Gastrocnemius medialis (tissue), 4 donors: ENCODE data around the gene NINJ2. TPM values are rescaled to one million over a fixed set of nuclear protein-coding genes. Genes with fewer than 3 reads are reported as not detected.
"Not testable (repeated sequence)": the region's sequence is repeated elsewhere in the genome, so short reads cannot be mapped to it uniquely, and the experiment has no call there.

ENCODE experiments used
- ATAC-seq, 2 donors: fragments of 150-250 bp; one replicate each; pipeline ENCODE4 v1.9.1; 2016
- DNase-seq, 2 donors: peaks; one replicate each; pipeline ENCODE4 v3.0.0-alpha.2; 2019
- H3K27ac ChIP-seq, 4 donors: fragments of 200-600 bp; sonication (generic); 1 replicate in 1 of 4; 2 replicates in 3 of 4; pipeline ENCODE4 v1.5.1; 2016 to 2018; ENCODE audit warnings: mild to moderate bottlenecking in 2 of 4, moderate library complexity in 1 of 4
- H3K27me3 ChIP-seq, 3 donors: fragments of 200-600 bp; sonication (generic) in 2 of 3; 1 replicate in 1 of 3; 2 replicates in 2 of 3; pipeline versions ENCODE4 v1.5.1 to v1.6.0; 2016 to 2019; ENCODE audit warnings: mild to moderate bottlenecking in 1 of 3, moderate library complexity in 1 of 3
- H3K36me3 ChIP-seq, 2 donors: fragments of 200-600 bp; sonication (generic) in 1 of 2; one replicate each; pipeline ENCODE4 v1.5.1; 2017 to 2018
- H3K4me1 ChIP-seq, 2 donors: fragments of 200-600 bp; sonication (generic) in 1 of 2; one replicate each; pipeline ENCODE4 v1.5.1; 2016 to 2017; ENCODE audit warnings: mild to moderate bottlenecking in 2 of 2
- H3K4me3 ChIP-seq, 4 donors: fragments of 200-600 bp; sonication (generic) in 3 of 4; 1 replicate in 1 of 4; 2 replicates in 3 of 4; pipeline ENCODE4 v1.5.1; 2016 to 2019; ENCODE audit warnings: mild to moderate bottlenecking in 2 of 4
- H3K9me3 ChIP-seq, 3 donors: fragments of 200-600 bp; sonication (generic) in 2 of 3; 1 replicate in 1 of 3; 2 replicates in 2 of 3; pipeline ENCODE4 v1.5.1; 2016 to 2019
- POLR2A ChIP-seq, 2 donors: fragments of 450-650 bp; IDR thresholded peaks; one replicate each; pipeline ENCODE4 v1.6.1; 2017; ENCODE audit warnings: antibody characterized with exemption in 2 of 2, mild to moderate bottlenecking in 2 of 2, moderate library complexity in 2 of 2
- in situ Hi-C, 4 donors: fragments of 200-750 bp; cut with MboI; loops; one replicate each; pipeline versions ENCODE4 v1.15.0 to v1.8.0; 2017; ENCODE audit warnings: low sequenced_read_pairs in 4 of 4
- intact Hi-C: fragments of 100-400 bp; cut with DNase I; formaldehyde crosslinking; loops from one replicate; pipeline ENCODE4 v1.15.1; 2023; ENCODE audit warnings: low total_unique reads
- total RNA-seq, 4 donors: library from RNA; depleted of rRNA; stranded (reverse); fragments of >200 nt; gene quantifications; one replicate each; pipeline versions ENCODE4 v1.1.0 to v1.2.3, GENCODE V29; 2016
- TF ChIP-seq, protein P1 (sequence below), 5 experiments: fragments of 450-650 bp in 3 of 5; fragments of 200-600 bp in 2 of 5; sonication (generic) in 2 of 5; IDR thresholded peaks in 4 of 5; conservative IDR thresholded peaks in 1 of 5; 1 replicate in 4 of 5; 2 replicates in 1 of 5; pipeline ENCODE4 v1.5.1; 2016 to 2019; ENCODE audit warnings: antibody characterized with exemption in 5 of 5, mild to moderate bottlenecking in 3 of 5, moderate library complexity in 3 of 5

Gene NINJ2
- total RNA-seq, 4 donors from 2014 or later, result 12.0 to 106 (median 78.5) TPM

DNA sequence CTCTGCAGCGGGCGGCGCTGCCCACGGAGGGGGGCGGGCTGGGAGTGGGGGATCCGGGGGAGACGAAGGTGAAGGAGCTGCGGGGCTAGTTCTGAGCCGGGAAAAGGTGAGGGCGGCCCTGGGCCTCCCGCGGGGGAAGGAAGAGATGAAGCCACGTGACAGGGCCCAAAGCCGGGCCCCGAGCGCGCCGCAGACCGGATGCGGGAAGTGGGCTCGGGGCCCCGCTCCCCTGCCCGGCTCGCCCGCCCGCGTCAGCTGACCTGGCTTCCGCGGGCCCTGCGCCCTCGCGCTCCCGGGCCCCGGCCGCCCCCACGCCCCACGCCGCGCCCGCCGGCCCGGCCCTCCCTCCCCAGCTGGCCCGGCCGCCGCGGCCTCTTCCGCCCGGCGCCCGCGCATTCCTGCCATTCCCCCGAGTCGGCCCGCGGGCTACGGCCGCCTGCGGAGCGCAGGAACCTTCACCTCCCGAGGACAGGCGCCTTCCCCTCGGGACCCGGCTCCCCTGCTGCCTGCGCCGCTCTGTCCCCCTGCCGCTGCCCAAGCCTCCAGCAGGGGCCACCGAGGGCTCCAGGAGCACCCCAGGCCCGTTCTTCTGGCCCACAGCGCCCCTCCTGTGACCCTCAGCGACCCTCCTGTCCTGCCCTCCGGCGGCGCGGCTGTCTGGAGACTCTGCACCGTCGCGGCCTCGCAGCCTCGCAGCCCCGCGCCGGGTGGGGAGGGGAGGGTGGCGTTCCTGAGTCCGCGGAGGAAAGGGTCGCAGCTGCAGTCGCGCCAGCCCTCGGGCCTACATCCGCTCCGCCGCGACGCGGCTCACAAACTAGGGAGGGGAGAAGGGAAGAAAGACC lies 20.4 kb downstream of the NINJ2 start:
- H3K4me3 ChIP-seq, result peak overlapping the region; percentile 72 to 81 (median 78)
- no peaks in the 10 kb centered on the region for H3K9me3 ChIP-seq
- H3K4me1 ChIP-seq, result peaks cover 57 to 84% of the 10 kb centered on the region in 2 donors
- in situ Hi-C loops, result loop anchor here in 1 of 4 donors (10.0 kb wide), 1 partner anchor 68 kb away; no protein-coding TSS in a partner anchor
- TF ChIP-seq, protein P1, sequence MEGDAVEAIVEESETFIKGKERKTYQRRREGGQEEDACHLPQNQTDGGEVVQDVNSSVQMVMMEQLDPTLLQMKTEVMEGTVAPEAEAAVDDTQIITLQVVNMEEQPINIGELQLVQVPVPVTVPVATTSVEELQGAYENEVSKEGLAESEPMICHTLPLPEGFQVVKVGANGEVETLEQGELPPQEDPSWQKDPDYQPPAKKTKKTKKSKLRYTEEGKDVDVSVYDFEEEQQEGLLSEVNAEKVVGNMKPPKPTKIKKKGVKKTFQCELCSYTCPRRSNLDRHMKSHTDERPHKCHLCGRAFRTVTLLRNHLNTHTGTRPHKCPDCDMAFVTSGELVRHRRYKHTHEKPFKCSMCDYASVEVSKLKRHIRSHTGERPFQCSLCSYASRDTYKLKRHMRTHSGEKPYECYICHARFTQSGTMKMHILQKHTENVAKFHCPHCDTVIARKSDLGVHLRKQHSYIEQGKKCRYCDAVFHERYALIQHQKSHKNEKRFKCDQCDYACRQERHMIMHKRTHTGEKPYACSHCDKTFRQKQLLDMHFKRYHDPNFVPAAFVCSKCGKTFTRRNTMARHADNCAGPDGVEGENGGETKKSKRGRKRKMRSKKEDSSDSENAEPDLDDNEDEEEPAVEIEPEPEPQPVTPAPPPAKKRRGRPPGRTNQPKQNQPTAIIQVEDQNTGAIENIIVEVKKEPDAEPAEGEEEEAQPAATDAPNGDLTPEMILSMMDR (IDR thresholded peaks at IDR 0.05 in 4 of 5, conservative IDR thresholded peaks at IDR 0.05 in 1 of 5), result peak; percentile 13 to 61 (median 54)
- peak; percentile 51 to 54 for TF ChIP-seq POLR2A (IDR thresholded peaks at IDR 0.05)
- H3K27ac ChIP-seq, result peak overlapping the region; percentile 91 to 99 (median 96)
- H3K36me3 ChIP-seq, result no peaks in the 10 kb centered on the region
- DNase-seq, result peak; percentile 61 to 78
- ATAC-seq, result peak; percentile 9 to 37
- intact Hi-C loops, result no loop called here
- no peaks in the 10 kb centered on the region for H3K27me3 ChIP-seq

DNA sequence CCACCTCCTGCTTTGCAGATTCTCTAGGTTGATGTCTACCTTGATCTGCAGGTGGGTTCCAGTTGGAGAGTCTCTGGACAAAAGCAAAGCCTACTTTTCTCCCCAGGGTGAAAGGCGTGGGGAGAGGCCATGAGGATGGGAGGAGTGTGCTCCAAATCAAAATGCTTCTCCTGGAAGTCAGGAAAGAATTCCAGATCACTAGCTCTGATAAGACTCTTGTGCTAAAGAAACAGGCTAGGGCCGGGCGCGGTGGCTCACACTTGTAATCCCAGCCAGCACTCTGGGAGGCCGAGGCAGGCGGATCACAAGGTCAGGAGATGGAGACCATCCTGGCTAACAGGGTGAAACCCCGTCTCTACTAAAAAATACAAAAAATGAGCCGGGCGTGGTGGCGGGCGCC lies 21.9 kb downstream of the NINJ2 start:
- DNase-seq, intact Hi-C loops, H3K27me3 ChIP-seq, ATAC-seq, H3K36me3 ChIP-seq, H3K4me3 ChIP-seq, H3K9me3 ChIP-seq: not testable (repeated sequence)
- in situ Hi-C loops, result loop anchor here in 1 of 4 donors (10.0 kb wide), 1 partner anchor 67 kb away; no protein-coding TSS in a partner anchor
- Histone ChIP-seq H3K4me1 (peaks cover 53 to 79% of the 10 kb centered on the region in 2 donors), H3K27ac (peak overlapping the region; percentile 91 to 99 (median 96))

DNA sequence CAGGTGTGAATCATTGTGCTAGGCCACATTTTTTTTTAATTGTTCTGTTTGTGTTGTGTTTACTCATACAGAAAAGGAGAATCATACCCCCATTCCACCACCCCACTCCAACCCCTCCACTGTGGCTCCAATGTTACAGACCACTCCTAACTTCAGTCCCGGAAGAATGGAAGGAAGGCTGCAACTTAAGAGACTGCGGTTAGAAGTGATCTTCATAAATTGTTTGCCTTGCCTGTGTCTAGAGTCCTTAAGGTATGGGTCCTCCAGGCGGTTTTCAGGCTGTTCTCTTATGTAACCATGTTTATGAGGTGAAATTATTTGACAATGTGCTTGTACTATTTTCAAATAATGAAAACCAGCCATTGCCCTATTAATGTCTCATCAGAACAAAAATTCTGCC lies 22.5 kb downstream of the NINJ2 start:
- in situ Hi-C loops (loop anchor here in 1 of 4 donors (10.0 kb wide), 1 partner anchor 66 kb away; no protein-coding TSS in a partner anchor), intact Hi-C loops (no loop called here)
- no peak for DNase-seq
- ATAC-seq, result no peak
- H3K9me3 ChIP-seq, result no peaks in the 10 kb centered on the region
- no peaks in the 10 kb centered on the region for H3K27me3 ChIP-seq
- no peaks in the 10 kb centered on the region for H3K36me3 ChIP-seq
- no peak overlapping the region for H3K4me3 ChIP-seq
- H3K27ac ChIP-seq, result peak overlapping the region; percentile 91 to 99 (median 96)
- TF ChIP-seq, protein P1 (IDR thresholded peaks at IDR 0.05 in 4 of 5, conservative IDR thresholded peaks at IDR 0.05 in 1 of 5), result no peak
- no peak for TF ChIP-seq POLR2A (IDR thresholded peaks at IDR 0.05)
- peaks cover 48 to 74% of the 10 kb centered on the region in 2 donors for H3K4me1 ChIP-seq

DNA sequence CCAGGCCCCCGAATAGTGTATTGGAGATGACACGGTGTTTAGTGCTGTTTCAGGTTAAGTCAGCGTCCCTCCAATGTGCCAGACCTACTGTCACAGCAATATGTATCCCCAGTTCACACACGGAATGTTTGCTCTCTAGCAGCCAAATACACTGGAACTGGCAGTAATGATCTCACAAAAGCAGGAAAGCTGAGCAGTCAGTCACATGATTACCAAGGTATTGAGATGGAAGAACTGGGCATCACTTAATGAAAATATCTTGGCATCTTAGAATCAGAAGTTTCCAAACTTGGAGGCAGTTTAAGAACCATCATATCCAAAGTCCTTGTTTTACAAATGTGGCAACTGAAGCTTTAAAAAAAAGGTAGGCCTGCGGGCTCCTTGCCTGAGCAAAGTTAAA lies 23.3 kb downstream of the NINJ2 start:
- Histone ChIP-seq H3K27ac (peak overlapping the region; percentile 91 to 99 (median 96)), H3K9me3 (no peaks in the 10 kb centered on the region), H3K27me3 (no peaks in the 10 kb centered on the region), H3K36me3 (no peaks in the 10 kb centered on the region), H3K4me1 (peaks cover 40 to 66% of the 10 kb centered on the region in 2 donors), H3K4me3 (no peak overlapping the region)
- in situ Hi-C loops, result loop anchor here in 1 of 4 donors (10.0 kb wide), 1 partner anchor 65 kb away; no protein-coding TSS in a partner anchor
- TF ChIP-seq, protein P1 (IDR thresholded peaks at IDR 0.05 in 4 of 5, conservative IDR thresholded peaks at IDR 0.05 in 1 of 5), result no peak
- no peak for TF ChIP-seq POLR2A (IDR thresholded peaks at IDR 0.05)
- ATAC-seq (peak; percentile 7 to 21), DNase-seq (no peak)
- intact Hi-C loops, result no loop called here

DNA sequence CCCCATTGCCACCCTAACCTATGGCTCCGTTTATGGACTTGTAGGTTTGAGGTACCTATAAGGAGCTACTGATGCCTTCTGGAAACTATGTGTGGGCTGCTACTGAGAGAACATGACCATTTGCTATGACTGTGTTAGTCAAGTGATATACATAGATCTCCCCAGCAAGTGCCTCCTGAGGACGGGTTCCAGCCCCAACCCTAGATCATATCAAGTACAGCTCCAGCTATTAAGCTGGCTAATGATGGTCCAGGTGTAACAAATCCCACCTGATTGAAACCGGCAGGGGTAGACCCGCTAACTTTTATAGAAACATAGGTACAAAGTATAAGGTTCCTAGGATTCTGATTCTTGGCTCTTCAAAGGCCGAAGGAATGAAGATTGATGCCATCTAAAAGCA lies 23.7 kb downstream of the NINJ2 start:
- peak; percentile 54 to 77 for ATAC-seq
- intact Hi-C loops, result no loop called here
- in situ Hi-C loops, result no loop called here

More for the DNA sequence above, 23.7 kb downstream of the NINJ2 start:
- TF ChIP-seq, protein P1 (IDR thresholded peaks at IDR 0.05 in 4 of 5, conservative IDR thresholded peaks at IDR 0.05 in 1 of 5), result no peak
- TF ChIP-seq POLR2A (IDR thresholded peaks at IDR 0.05), result peak; percentile 49 to 54
- Histone ChIP-seq H3K27me3 (no peaks in the 10 kb centered on the region), H3K9me3 (no peaks in the 10 kb centered on the region), H3K36me3 (no peaks in the 10 kb centered on the region), H3K4me3 (no peak overlapping the region), H3K4me1 (peaks cover 37 to 62% of the 10 kb centered on the region in 2 donors), H3K27ac (peak overlapping the region; percentile 91 to 99 (median 96))
- peak; percentile 70 to 73 for DNase-seq
